Adrenal gland (tissue), 12 donors: Measurements from ENCODE around the gene MACROD2. TPM values are rescaled to one million over a fixed set of nuclear protein-coding genes. Genes with fewer than 3 reads are reported as not detected.

Source experiments
- DNase-seq, 7 donors: peaks; one replicate each; pipeline ENCODE4 v3.0.0-alpha.2; 2019 to 2020
- H3K27ac ChIP-seq, 5 donors: fragments of 200-600 bp; sonication (generic) in 4 of 5; 1 replicate in 3 of 5; 2 replicates in 2 of 5; pipeline versions ENCODE4 v1.5.1 to v1.8.0; 2016 to 2020; ENCODE audit warnings: mild to moderate bottlenecking in 1 of 5
- H3K27me3 ChIP-seq: fragments of 200-600 bp; 2 replicates; pipeline ENCODE4 v1.8.0; 2021
- H3K36me3 ChIP-seq, 2 donors: fragments of 200-600 bp; replicated peaks in 1 of 2; 1 replicate in 1 of 2; 2 replicates in 1 of 2; pipeline versions ENCODE4 v1.5.1 to v1.8.0; 2018 to 2022
- H3K4me1 ChIP-seq, 2 donors: fragments of 200-600 bp; replicated peaks in 1 of 2; 1 replicate in 1 of 2; 2 replicates in 1 of 2; pipeline versions ENCODE4 v1.5.1 to v1.8.0; 2018 to 2021
- H3K4me3 ChIP-seq, 4 donors: fragments of 200-600 bp; sonication (generic) in 3 of 4; one replicate each; pipeline ENCODE4 v1.5.1; 2016 to 2018
- H3K9me3 ChIP-seq, 3 donors: fragments of 200-600 bp; sonication (generic) in 1 of 3; replicated peaks in 1 of 3; 1 replicate in 2 of 3; 2 replicates in 1 of 3; pipeline versions ENCODE4 v1.5.1 to v1.8.0; 2016 to 2021
- CTCF ChIP-seq, 6 experiments: fragments of 450-650 bp in 4 of 6; fragments of 200-600 bp in 2 of 6; sonication (generic) in 1 of 6; IDR thresholded peaks; 1 replicate in 5 of 6; 2 replicates in 1 of 6; pipeline versions ENCODE4 v1.5.1 to v1.8.0; 2016 to 2021; ENCODE audit warnings: antibody characterized with exemption in 6 of 6, mild to moderate bottlenecking in 2 of 6, moderate library complexity in 1 of 6
- POLR2A ChIP-seq, 2 donors: fragments of 450-650 bp; IDR thresholded peaks; one replicate each; pipeline ENCODE4 v1.6.1; 2017; ENCODE audit warnings: antibody characterized with exemption in 2 of 2, mild to moderate bottlenecking in 2 of 2, moderate library complexity in 1 of 2
- WGBS, 4 donors: extraction: QIAGEN DNeasy Blood & Tissue Kit in 2 of 4; methylation state at CpG; one replicate each; pipeline versions ENCODE4 v1.1.5 to v1.1.7; 2013 to 2017; 5-methylcytosine and 5-hydroxymethylcytosine counted together
- intact Hi-C, 2 donors: fragments of 100-400 bp; cut with DNase I; formaldehyde crosslinking; loops; one replicate each; pipeline versions ENCODE4 v1.14.1 to v1.15.0; 2022 to 2023
- polyA plus RNA-seq, 3 donors: library from polyadenylated mRNA; stranded (reverse); fragments of 200-250 nt in 2 of 3; fragments of 350-450 nt in 1 of 3; fragmentation: Illumina TruSeq in 1 of 3; extraction: RNeasy Lipid Tissue Mini Kit (QIAGEN cat#74804) in 1 of 3; gene quantifications; one replicate each; pipeline ENCODE4 v1.2.3, GENCODE V29; 2013 to 2014
- total RNA-seq, 9 donors: library from RNA; depleted of rRNA in 4 of 9; stranded (reverse); fragments of >200 nt in 4 of 9; fragments of 120-200 nt in 1 of 9; fragmentation: NEBNext Ultra II Directional in 1 of 9; extraction: Animal tissue kit (Norgen Biotek cat#: 25700) in 1 of 9; gene quantifications; one replicate each; pipeline versions ENCODE4 v1.1.0 to v1.2.4, GENCODE V29; 2013 to 2023
- donor health status: healthy with polysubstance abuse.
- donor health status: Bipolar disorder and iron deficiency.
- donor health status: DM: yes; HTN: yes; CAD: no.
- donor health status: DM: no; HTN: no; CAD: no.
- donor health status: DM: no; HTN: no; CAD: no.
- donor health status: DM: yes; HTN: yes; CAD: no.

Gene MACROD2
- total and polyA plus RNA-seq, 12 donors = 1.1 to 21.2 (median 6.4) TPM

- H3K27ac ChIP-seq = no peak overlapping the region
- WGBS, 4 donors = 84 to 85% (median 84%) methylated on average over 12 of the region's 12 CpGs
- DNase-seq = no peak
Observed at GRCh38 chr20:15848995-15849610, 1853.8 kb downstream of the MACROD2 start.

GRCh38 chr20:15851576-15852215, 1856.4 kb downstream of the MACROD2 start:
- Histone ChIP-seq H3K36me3 (no peaks in the 10 kb centered on the region), H3K27me3 (no peaks in the 10 kb centered on the region), H3K4me1 (no peaks in the 10 kb centered on the region), H3K4me3 (no peak overlapping the region), H3K9me3 (no peaks in the 10 kb centered on the region), H3K27ac (no peak overlapping the region)
- intact Hi-C loops = no loop called here
- DNase-seq = no peak
- TF ChIP-seq POLR2A (IDR thresholded peaks at IDR 0.05) = no peak
- no peak for TF ChIP-seq CTCF (IDR thresholded peaks at IDR 0.05)
- 69 to 82% (median 72%) methylated on average over 8 to 11 of the region's 11 CpGs for WGBS, 4 donors

More at GRCh38 chr20:15848995-15849610, 1853.8 kb downstream of the MACROD2 start:
- H3K27me3 ChIP-seq = no peaks in the 10 kb centered on the region
- H3K4me3 ChIP-seq = no peak overlapping the region
- no peaks in the 10 kb centered on the region for H3K36me3 ChIP-seq
- TF ChIP-seq POLR2A (IDR thresholded peaks at IDR 0.05) = no peak
- TF ChIP-seq CTCF (IDR thresholded peaks at IDR 0.05) = no peak
- no peaks in the 10 kb centered on the region for H3K9me3 ChIP-seq
- intact Hi-C loops = no loop called here
- no peaks in the 10 kb centered on the region for H3K4me1 ChIP-seq

GRCh38 chr20:15854911-15855310, 1859.6 kb downstream of the MACROD2 start:
- no peaks in the 10 kb centered on the region for H3K9me3 ChIP-seq
- no peaks in the 10 kb centered on the region for H3K4me1 ChIP-seq
- WGBS, 4 donors = 63 to 80% (median 73%) methylated on average over 2 of the region's 2 CpGs
- H3K27me3 ChIP-seq = no peaks in the 10 kb centered on the region
- intact Hi-C loops = no loop called here
- no peak overlapping the region for H3K27ac ChIP-seq
- DNase-seq = no peak
- no peak overlapping the region for H3K4me3 ChIP-seq
- no peaks in the 10 kb centered on the region for H3K36me3 ChIP-seq
- TF ChIP-seq POLR2A (IDR thresholded peaks at IDR 0.05) = no peak
- no peak for TF ChIP-seq CTCF (IDR thresholded peaks at IDR 0.05)

- 88 to 95% (median 94%) methylated on average over 4 of the region's 4 CpGs for WGBS, 4 donors
- DNase-seq = no peak
- TF ChIP-seq POLR2A (IDR thresholded peaks at IDR 0.05) = no peak
- no peak for TF ChIP-seq CTCF (IDR thresholded peaks at IDR 0.05)
- Histone ChIP-seq H3K27ac (no peak overlapping the region), H3K36me3 (no peaks in the 10 kb centered on the region), H3K4me3 (no peak overlapping the region), H3K27me3 (no peaks in the 10 kb centered on the region), H3K4me1 (no peaks in the 10 kb centered on the region), H3K9me3 (no peaks in the 10 kb centered on the region)
- intact Hi-C loops = no loop called here
Observed at GRCh38 chr20:15857173-15857784, 1862.0 kb downstream of the MACROD2 start.
